K562 (cell line): Measurements from ENCODE around the gene NRM. TPM values are rescaled to one million over a fixed set of nuclear protein-coding genes. Genes with fewer than 3 reads are reported as not detected.

Source experiments
- ATAC-seq: fragments of 200-7000 bp; cut with Tn5 transposase; 3 replicates; pipeline ENCODE4 v1.9.1; 2020; ENCODE audit warnings: moderate library complexity
- BruUV-seq: library from RNA; stranded (reverse); fragments of 400-500 nt; replicated peaks from 2 replicates; lab custom pipeline; 2021; lab: Mats Ljungman, UMichigan
- CTCF ChIA-PET: fragments of 300-600 bp; formaldehyde crosslinking; extraction: SDS; loops from one replicate; lab custom pipeline; 2021; ENCODE audit warnings: low intra/inter-chr PET ratio; lab: Yijun Ruan, JAX
- POLR2A ChIA-PET: fragments of 300-600, 350-650 bp; sonication (Branson Sonifier 250); formaldehyde crosslinking; extraction: SDS; loops from one replicate; lab custom pipeline; 2021; ENCODE audit warnings: antibody characterized with exemption, inconsistent platforms; lab: Yijun Ruan, JAX
- DNase-seq, 4 experiments: peaks; one replicate each; pipeline versions ENCODE4 v3.0.0 to v3.0.0-alpha.2; 2011 to 2018; ENCODE audit warnings: low spot score in 3 of 4, mixed read lengths in 3 of 4; ENCODE audit errors: extremely low read depth in 1 of 4
- FAIRE-seq: peaks from 2 replicates; lab custom pipeline; 2011; peaks lifted over from hg19 to GRCh38; lab: Jason Lieb, UNC
- H2AFZ ChIP-seq: 2 replicates; pipeline ENCODE4 v1.6.0; 2011; ENCODE audit warnings: low read depth, low read length, control low read depth, inconsistent platforms
- H3K27ac ChIP-seq: fragments of 200-600 bp; 3 replicates; pipeline ENCODE4 v1.8.0; 2011; ENCODE audit warnings: low read depth, mild to moderate bottlenecking, control low read depth, inconsistent platforms, low read length, moderate library complexity, mixed read lengths; ENCODE audit errors: extremely low read depth
- H3K27me3 ChIP-seq, 2 experiments: fragments of 300-600 bp in 1 of 2; 2 replicates in 1 of 2; 3 replicates in 1 of 2; pipeline versions ENCODE4 v1.6.0 to v1.8.0; 2011; ENCODE audit warnings: inconsistent platforms in 2 of 2, low read length in 2 of 2, mild to moderate bottlenecking in 1 of 2, mixed read lengths in 1 of 2, moderate library complexity in 1 of 2; ENCODE audit not compliant: control insufficient read depth in 2 of 2, insufficient read depth in 2 of 2
- H3K36me3 ChIP-seq: fragments of 300-600 bp; 3 replicates; pipeline ENCODE4 v1.8.0; 2011; ENCODE audit warnings: mild to moderate bottlenecking, low read length, inconsistent platforms; ENCODE audit not compliant: control insufficient read depth, insufficient read depth
- H3K4me1 ChIP-seq, 2 experiments: fragments of 200-600 bp in 1 of 2; replicated peaks in 1 of 2; 2 replicates in 1 of 2; 3 replicates in 1 of 2; pipeline versions ENCODE4 v1.5.1 to v1.8.0; 2011; ENCODE audit warnings: inconsistent platforms in 2 of 2, low read length in 2 of 2, mild to moderate bottlenecking in 1 of 2, mixed read lengths in 1 of 2, moderate library complexity in 1 of 2; ENCODE audit not compliant: control insufficient read depth in 2 of 2, insufficient read depth in 2 of 2
- H3K4me2 ChIP-seq: 2 replicates; pipeline ENCODE4 v1.6.1; 2011; ENCODE audit warnings: low read length, control low read depth, inconsistent platforms, mixed read lengths; ENCODE audit not compliant: insufficient read depth
- H3K4me3 ChIP-seq: fragments of 200-600 bp; sonication (generic), shearing (Covaris generic); 2 replicates; pipeline ENCODE4 v1.5.1; 2016; ENCODE audit warnings: control low read depth, inconsistent platforms
- H3K79me2 ChIP-seq: fragments of 200-600 bp; 3 replicates; pipeline ENCODE4 v1.8.0; 2011; ENCODE audit warnings: low read length, inconsistent platforms; ENCODE audit not compliant: control insufficient read depth, insufficient read depth
- H3K9ac ChIP-seq, 2 experiments: 2 replicates each; pipeline versions ENCODE4 v1.6.0 to v1.6.1; 2011; ENCODE audit warnings: low read depth in 2 of 2, low read length in 2 of 2, control low read depth in 1 of 2, inconsistent platforms in 1 of 2, mild to moderate bottlenecking in 1 of 2, mixed read lengths in 1 of 2; ENCODE audit not compliant: insufficient read depth in 1 of 2
- H3K9me1 ChIP-seq: one replicate; pipeline ENCODE4 v1.6.0; 2011; ENCODE audit warnings: inconsistent platforms, mild to moderate bottlenecking, low read length, moderate library complexity; ENCODE audit not compliant: control insufficient read depth, insufficient read depth
- H3K9me3 ChIP-seq: replicated peaks from 2 replicates; pipeline ENCODE4 v1.5.1; 2011; ENCODE audit warnings: low read depth, low read length, inconsistent platforms; ENCODE audit not compliant: control insufficient read depth, insufficient read depth
- H4K20me1 ChIP-seq: replicated peaks from 2 replicates; pipeline ENCODE4 v1.6.1; 2011; ENCODE audit warnings: low read length, inconsistent platforms, mixed read lengths; ENCODE audit not compliant: control insufficient read depth, insufficient read depth
- RBM25 ChIP-seq: fragments of 200-400 bp; formaldehyde crosslinking; IDR thresholded peaks from 2 replicates; pipeline ENCODE4 v1.6.1; 2018; ENCODE audit warnings: low read length, low read depth, moderate library complexity; ENCODE audit not compliant: severe bottlenecking
- WGBS: fragments of 100-300 bp; shearing (Covaris generic); methylation state at CpG from one replicate; pipeline ENCODE4 v1.1.6; 2016; ENCODE audit warnings: low coverage, mixed read lengths; ENCODE audit not compliant: insufficient coverage; ENCODE audit errors: missing lambda C conversion rate; 5-methylcytosine and 5-hydroxymethylcytosine counted together
- in situ Hi-C: fragments of 300-500 bp; cut with MboI; formaldehyde crosslinking; loops from 4 replicates; pipeline ENCODE4 v1.15.0; 2018; ENCODE audit warnings: inconsistent platforms, mixed read lengths
- intact Hi-C: fragments of 100-400 bp; cut with micrococcal nuclease; formaldehyde crosslinking; loops from 2 replicates; pipeline ENCODE4 v1.14.2; 2022
- polyA plus RNA-seq, 8 experiments: library from polyadenylated mRNA; depleted of rRNA in 4 of 8; stranded (reverse) in 5 of 8; unstranded in 3 of 8; fragments of >200 nt; fragmentation: Nextera tagmentation in 2 of 8; fragmentation: Illumina TruSeq in 1 of 8; extraction: Ambion mirVana in 2 of 8; extraction: Trizol in 1 of 8; gene quantifications; 2 replicates each; pipeline versions ENCODE4 v1.2.1 to v1.2.3, GENCODE V29; 2011 to 2014; ENCODE audit warnings: inconsistent platforms in 1 of 8, missing spikeins in 1 of 8
- total RNA-seq, 7 experiments: library from RNA; depleted of rRNA in 6 of 7; stranded (reverse); fragments of >200 nt in 6 of 7; fragmentation: Illumina TruSeq in 2 of 7; extraction: Trizol in 2 of 7; gene quantifications; 2 replicates each; pipeline versions ENCODE4 v1.2.1 to v1.2.3, GENCODE V29; 2011 to 2021; ENCODE audit warnings: low replicate concordance in 1 of 7
- TF ChIP-seq, protein P1 (sequence below), 2 experiments: IDR thresholded peaks; 2 replicates each; pipeline ENCODE4 v1.6.1; 2012; ENCODE audit warnings: improper control_type of control experiment in 2 of 2, low read depth in 2 of 2, low read length in 2 of 2, borderline replicate concordance in 1 of 2

The NRM gene
- total and polyA plus RNA-seq, 9 of the 15 experiments (the other 6 are each of a cell fraction or from before 2014, with no cell fraction given) = 9.7 to 58.2 (median 18.1) TPM

DNA sequence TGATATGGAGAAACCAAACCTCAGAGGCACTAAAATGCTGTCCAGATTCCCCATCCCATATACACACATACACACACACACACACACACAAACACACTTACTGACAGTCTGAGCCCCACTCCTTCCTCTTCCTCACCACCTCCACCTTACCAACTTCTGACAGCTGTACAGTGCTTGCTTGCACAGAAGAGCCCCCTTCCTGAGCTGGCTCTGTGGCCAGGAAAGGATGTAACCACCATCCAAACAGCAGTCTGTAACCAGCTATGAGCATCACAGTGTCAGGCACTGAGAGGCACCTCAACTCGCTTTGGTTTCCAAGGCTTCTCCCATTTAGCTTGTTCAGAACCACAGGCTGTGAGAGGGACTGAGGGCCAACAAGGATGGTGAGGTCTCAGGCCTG is 49.7 kb downstream of the NRM start:
- no peak overlapping the region; a peak in 1 of 4 replicates for H3K9ac ChIP-seq
- intact Hi-C loops = no loop called here
- no peak for TF ChIP-seq RBM25
- TF ChIP-seq, protein P1, sequence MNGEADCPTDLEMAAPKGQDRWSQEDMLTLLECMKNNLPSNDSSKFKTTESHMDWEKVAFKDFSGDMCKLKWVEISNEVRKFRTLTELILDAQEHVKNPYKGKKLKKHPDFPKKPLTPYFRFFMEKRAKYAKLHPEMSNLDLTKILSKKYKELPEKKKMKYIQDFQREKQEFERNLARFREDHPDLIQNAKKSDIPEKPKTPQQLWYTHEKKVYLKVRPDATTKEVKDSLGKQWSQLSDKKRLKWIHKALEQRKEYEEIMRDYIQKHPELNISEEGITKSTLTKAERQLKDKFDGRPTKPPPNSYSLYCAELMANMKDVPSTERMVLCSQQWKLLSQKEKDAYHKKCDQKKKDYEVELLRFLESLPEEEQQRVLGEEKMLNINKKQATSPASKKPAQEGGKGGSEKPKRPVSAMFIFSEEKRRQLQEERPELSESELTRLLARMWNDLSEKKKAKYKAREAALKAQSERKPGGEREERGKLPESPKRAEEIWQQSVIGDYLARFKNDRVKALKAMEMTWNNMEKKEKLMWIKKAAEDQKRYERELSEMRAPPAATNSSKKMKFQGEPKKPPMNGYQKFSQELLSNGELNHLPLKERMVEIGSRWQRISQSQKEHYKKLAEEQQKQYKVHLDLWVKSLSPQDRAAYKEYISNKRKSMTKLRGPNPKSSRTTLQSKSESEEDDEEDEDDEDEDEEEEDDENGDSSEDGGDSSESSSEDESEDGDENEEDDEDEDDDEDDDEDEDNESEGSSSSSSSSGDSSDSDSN (IDR thresholded peaks at IDR 0.05; ENCODE audit: borderline replicate concordance in 1 of 2, low read depth in 2 of 2, low read length in 2 of 2) = no peak
- FAIRE-seq (no peak), DNase-seq (no peak), ATAC-seq (no peak)
- H4K20me1 ChIP-seq = no peaks in the 10 kb centered on the region
- H3K4me1 ChIP-seq = peaks cover 8% of the 10 kb centered on the region in 2 experiments
- in situ Hi-C loops = no loop called here
- no peak overlapping the region for H2AFZ ChIP-seq
- H3K4me2 ChIP-seq = no peak overlapping the region
- ChIA-PET POLR2A (interaction anchor here (0.5 to 2.2 kb wide), 6 partner anchors 9 to 82 kb away, joined by 3 to 8 read pairs (median 6); no protein-coding TSS in a partner anchor), CTCF (no interaction called here)
- H3K9me3 ChIP-seq = no peaks in the 10 kb centered on the region; the same call in 1 of the 2 replicates
- H3K27me3 ChIP-seq = no peaks in the 10 kb centered on the region
- peaks cover 7% of the 10 kb centered on the region; the same call in 2 of the 3 replicates for H3K79me2 ChIP-seq
- no peak overlapping the region for H3K27ac ChIP-seq
- WGBS = 24% methylated on average over 1 of the region's 1 CpG
- H3K9me1 ChIP-seq = no peaks in the 10 kb centered on the region
- H3K4me3 ChIP-seq = no peak overlapping the region
- H3K36me3 ChIP-seq = peaks cover 20% of the 10 kb centered on the region
- no TSS peak for BruUV-seq
